HG02678 (cell line): ENCODE measurements around the gene SLC22A12.

Experiments
- ATAC-seq: cut with Tn5 transposase; IDR thresholded peaks from one replicate; pipeline ENCODE4 v1.9.1; 2021; ENCODE audit warnings: mild to moderate bottlenecking, moderate library complexity; ENCODE audit not compliant: unreplicated experiment

SLC22A12 gene

DNA sequence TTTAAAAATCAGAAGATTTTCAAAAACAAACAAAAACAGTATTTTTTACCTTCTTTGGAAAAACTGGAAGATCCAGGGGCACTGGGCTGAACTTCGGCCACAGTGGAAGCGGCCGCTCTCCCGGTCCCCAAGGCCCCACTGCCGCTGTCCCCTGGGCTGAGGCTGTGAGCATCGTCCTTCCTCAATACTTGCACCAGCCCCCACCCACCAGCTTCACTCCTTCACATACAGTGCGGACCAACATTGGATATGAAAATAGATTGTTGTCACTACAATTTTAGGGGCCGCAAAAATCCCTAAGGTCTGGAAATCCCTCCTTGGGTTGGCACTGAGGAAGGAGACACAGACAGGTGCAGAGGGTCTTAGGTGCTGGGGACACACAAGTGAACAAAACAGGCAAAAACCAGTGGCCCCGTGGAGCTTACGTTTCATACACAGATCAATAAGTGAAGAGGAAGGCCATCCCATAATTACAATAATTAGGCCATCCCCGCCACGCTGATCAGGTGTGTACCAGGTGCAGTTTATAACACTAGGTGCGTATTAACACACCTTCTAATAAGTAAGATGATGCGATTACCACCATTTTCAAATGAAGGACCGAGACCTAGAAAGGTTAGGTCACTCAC is 28.2 kb upstream of the SLC22A12 start:
- no peak for ATAC-seq

DNA sequence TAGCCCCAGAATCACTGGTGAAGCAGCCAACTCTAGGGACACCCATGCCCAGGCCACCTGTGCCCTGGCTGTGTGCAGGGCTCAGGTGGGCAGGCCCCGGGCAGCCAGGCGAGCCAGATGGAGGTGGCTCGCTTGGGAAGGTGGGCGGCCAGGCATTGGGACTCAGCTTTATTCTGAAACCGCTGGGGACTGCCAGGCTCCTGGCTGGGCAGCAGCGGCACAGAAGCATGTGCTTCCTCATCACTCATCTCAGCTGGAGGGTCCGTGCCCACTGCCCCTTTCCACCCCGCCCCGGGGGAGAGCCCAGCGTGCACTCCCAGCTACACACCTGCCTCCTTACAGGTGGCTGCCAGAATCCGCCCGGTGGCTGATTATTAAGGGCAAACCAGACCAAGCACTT is 27.1 kb upstream of the SLC22A12 start:
- ATAC-seq = no peak

DNA sequence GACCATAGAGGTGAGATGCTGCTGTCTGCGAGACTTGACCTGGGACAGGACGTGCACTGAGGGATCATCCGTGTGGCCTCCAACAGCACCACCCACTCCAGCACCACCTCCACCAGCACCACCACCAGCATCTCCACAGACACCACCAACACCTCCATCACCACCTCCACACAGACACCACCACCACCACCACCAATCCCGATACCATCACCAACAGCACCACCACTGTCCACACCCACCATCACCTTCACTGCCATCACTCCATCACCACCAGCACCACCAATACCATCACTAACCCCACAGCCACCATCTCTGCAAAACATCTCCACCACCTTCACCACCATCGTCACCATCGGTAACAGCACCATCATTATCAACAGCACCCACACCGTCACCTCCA is 26.6 kb upstream of the SLC22A12 start:
- no peak for ATAC-seq

DNA sequence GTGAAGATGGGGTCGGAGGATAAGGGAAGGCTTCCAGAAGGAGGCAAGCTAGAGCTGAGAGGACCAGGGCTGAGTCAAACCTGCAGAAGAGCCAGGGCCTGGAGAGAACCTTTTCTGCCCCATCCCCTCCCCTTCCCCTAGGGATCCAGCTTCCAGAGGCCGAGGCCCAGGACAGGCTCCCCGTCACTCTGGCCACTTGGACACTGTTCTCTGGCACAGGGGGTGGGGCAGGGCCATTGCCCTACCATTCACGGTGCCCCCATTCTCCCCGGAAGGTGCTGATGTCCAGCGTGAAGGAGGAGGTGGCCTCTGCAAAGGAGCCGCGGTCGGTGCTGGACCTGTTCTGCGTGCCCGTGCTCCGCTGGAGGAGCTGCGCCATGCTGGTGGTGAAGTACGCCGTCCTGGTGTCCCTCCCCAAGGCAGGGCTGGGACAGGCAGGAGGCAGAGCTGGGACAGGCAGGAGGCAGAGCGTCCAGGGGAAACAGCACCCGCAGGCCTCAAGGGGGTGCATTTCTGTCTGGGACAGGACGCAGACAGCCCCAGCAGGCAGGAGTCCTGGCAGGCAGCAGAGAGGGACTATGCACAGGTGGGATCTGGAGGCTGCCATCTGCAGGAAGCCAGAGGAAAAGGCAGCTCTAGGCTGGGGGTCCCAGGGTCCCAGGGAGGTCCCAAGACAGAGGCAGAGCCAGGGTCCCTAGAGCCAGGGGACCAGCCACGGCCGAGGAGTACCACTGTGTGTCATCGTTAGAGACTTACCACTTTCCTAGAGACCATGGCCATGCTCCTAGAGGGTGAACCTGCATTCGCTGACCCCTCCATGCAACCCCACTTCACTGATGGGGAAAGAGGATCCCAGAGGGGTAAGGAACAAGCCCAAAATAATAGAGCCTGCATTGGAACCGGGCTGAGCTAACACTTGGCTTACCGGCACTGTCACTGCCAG is 25.8 kb upstream of the SLC22A12 start:
- no peak for ATAC-seq

DNA sequence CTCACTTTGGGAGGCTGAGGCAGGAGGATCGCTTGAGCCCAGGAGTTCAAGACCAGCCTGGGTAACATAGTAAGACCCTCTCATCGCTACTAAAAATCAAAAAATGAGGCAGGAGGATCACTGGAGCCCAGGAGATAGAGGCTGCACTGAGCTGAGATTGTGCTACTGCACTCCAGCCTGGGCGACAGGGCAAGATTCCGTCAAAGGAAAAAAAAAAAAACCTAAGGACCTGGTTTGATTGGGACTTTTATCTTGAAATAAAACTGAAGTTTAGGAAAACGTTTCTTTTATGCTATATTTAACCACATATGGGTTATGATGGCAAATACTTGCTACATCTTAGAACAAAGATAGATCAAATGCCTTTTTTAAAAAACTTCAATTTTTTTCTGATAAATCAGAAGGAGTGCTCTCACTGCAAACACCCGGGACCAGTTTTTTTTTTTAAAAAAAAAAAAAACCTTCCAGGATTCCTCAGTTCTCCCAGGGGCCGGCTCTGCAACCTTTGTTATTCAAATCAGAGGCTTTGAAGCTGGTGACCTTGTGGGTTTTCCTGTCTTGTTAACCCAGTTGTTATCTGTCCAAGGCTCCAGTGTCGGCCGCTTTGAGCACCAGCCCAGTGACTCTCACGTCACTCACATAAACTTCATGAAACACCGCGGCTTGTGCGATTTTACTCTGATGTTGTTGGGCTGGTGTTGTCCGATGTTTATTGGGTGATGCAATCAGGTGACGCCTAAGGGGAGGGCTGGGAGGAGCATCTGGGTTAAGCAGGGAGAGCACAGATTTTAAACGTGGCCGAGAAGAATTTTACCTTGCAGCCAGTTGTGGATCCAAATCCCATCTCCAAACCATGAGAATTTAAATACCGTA is 24.7 kb upstream of the SLC22A12 start:
- no peak for ATAC-seq

DNA sequence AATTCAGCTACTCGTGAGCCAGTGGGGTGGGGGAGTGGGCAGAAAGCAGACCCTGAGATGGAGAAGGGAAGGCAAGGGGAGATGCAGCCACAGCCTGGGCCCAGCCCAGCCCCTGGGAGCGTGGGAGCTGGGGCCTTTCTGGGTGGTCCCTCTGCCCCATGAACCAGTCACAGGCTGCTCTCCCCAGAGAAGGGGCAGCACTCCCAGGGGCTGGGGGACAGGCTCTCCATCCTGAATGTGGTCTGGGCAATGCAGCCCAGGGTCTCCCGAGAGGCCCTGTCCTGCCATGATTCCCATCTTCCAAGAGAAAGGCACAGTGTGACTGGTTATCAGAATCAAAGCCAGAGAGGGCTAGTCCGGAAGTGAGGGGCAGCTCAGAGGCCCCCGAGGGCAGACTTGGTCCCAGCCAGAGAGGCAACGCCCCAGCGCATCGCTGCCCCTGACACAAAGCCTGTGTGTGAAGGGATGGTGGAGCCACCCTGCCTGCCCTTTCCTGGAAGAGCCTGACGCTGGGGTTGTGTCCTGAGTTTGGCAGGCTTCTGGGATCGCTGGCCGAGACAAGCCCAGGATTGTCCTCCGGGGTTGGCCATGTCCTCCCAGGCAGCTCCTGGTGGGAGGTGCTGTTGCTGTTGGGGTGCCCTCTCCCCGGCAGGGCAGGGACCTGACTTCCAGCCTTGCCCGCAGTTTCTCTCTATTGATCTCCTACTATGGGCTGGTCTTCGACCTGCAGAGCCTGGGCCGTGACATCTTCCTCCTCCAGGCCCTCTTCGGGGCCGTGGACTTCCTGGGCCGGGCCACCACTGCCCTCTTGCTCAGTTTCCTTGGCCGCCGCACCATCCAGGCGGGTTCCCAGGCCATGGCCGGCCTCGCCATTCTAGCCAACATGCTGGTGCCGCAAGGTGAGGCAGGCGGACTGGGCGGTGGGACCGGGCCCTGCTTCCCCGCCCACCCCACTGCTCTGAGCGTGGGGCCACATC is 23.8 kb upstream of the SLC22A12 start:
- no peak for ATAC-seq

DNA sequence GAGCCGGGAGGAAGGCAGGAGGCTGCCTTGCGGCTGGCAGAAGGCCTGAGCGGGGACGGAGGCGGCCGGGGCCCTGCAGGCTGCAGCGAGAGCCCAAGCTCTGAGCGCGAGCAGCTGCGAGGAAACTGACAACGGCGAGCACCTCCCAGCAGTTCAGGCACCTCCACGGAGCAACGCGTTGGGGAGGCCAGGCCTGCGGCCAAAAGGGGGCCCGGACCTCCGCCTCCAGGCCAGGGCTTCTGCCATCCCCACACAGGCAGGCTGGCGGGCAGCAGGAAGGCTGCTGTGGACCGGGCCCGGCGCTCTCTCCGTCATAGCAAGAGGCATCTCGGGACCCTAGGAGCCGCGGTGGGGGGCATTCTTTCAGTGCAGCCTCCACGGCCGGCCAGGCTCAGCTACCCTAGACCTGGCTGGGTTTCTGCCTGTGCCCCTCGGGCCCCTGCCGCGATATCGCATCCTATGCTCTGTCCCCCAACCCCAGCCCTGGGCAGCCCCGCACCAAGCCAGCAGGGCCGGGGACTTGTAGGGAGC is 22.9 kb upstream of the SLC22A12 start:
- ATAC-seq = no peak

DNA sequence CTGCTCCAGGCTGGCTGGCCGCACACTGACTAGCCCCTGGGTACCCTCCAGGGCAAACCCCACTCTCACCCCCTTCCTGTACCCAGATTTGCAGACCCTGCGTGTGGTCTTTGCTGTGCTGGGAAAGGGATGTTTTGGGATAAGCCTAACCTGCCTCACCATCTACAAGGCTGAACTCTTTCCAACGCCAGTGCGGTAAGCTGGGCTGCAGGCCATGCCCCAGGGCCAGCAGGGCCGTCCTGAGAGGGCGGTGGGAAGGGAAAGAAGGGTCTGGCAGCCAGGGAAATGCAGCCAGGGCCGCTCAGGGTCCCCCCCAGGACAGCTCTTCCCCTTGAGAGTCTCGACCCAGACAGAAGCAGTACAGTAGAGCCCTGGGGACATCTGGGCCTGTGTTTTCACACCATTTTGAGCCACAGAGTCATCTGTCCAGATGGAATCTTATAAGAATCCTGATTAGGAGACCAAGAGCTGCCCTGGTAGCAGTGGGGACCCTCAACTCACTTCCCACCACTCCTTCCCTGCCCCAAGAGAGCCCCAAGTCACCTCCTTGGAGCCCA is 22.4 kb upstream of the SLC22A12 start:
- ATAC-seq = no peak

DNA sequence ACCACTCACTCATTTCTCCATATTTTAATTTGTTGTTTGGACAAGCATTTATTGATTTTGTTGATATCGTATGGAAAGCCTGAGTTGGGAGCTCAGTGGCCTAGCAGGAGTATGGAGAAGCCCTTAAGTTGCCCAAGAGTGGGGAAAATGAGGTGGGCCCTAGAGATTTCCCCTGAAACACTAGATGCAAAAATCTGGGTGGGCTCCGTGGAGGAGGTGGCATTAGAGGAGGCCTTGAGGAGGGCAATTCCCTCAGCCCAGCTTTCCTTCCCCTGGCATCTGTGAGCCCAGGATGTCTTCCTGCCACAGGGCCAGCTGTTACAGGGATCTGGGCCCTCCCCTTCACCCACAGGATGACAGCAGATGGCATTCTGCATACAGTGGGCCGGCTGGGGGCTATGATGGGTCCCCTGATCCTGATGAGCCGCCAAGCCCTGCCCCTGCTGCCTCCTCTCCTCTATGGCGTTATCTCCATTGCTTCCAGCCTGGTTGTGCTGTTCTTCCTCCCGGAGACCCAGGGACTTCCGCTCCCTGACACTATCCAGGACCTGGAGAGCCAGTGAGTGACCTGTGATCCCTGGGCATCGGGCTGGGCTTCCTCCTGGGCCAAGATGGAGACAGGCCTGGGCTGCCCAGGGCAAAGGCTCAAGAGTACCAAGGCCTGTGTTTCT is 21.6 kb upstream of the SLC22A12 start:
- no peak for ATAC-seq

DNA sequence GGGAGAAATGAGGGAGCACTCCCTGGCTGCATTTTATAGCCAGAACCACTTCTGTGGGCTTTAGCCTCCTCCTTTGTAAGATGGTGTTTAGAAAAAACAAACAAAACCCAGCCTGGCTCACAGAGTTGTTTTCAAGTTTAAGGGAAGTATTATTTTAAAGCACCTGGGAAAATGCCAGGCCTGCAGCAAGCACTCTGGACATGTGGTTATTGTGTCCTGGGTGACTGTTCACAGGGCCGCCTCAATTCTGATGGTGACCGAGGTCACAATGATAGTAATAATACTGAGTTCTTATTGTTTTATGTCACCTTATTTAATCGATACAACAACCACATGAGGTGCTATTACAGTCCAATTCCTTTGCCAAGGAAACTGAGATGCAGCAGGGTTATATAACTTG is 20.7 kb upstream of the SLC22A12 start:
- ATAC-seq = no peak

DNA sequence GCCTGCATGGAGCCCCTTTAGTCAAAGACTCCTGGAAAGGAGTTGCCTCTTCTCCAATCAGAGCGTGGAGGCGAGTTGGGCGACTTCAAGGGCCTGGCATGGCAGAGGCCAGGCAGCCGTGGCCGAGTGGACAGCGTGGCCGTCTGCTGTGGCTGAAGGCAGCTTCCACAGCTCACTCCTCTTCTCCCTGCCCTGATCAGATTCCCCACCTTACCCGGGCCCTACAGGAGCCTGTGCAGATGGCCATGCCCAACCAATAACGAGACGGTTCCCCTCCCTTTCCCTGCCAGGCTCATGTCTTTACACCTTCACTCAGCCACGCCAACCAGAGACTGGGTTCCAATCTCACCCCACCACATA is 20.0 kb upstream of the SLC22A12 start:
- no peak for ATAC-seq

DNA sequence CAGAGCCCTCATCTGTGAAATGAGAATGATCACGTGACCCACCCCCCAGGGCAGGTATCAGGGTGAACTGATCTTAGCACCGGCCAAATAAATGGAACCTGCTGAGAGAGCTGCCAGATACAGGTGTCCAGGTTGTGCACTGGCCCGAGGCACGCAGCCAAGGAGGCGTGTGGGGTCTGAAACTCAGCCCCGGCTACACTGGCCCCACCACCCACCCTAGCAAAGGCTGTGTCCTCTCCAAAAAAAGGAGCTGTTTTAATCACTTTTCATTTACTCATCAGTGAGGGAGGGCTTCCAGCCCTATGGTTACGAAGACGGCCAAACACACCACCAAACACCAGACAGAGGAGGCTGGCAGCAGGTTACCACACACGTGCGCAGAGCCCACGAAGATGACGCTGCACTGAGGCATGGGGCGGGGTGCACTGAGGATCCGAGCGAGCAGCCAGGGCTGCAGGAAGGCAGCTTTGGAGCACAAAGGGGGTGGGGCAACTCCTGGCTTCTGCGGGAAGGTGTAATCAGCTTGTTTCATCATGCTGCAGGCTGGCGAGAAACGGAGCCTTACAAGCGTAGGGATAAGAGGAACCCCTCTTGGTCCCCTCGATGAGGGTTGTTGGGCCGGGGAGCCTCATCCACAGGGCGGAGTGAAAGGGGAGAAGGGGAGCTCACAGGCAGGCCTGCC is 19.5 kb upstream of the SLC22A12 start:
- no peak for ATAC-seq

DNA sequence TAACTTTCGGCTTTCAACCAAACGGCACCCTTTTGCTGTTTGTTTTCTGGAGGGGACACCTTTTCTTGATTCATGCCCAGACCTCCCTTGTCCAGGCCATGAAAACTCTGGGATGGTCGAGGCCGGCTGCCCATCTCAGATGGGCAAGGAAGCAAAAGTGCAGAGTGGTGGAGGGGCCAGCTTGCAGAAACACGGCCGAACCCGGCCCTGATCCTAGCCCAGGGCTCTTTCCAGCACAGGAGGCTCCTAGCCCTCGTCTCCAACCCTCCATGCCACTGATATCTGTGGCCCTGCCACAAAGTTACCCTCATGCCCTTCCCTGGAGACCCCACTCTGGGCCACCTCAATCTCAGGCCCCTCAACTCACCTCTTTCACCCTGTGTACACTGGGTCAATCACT is 18.9 kb upstream of the SLC22A12 start:
- ATAC-seq = no peak

DNA sequence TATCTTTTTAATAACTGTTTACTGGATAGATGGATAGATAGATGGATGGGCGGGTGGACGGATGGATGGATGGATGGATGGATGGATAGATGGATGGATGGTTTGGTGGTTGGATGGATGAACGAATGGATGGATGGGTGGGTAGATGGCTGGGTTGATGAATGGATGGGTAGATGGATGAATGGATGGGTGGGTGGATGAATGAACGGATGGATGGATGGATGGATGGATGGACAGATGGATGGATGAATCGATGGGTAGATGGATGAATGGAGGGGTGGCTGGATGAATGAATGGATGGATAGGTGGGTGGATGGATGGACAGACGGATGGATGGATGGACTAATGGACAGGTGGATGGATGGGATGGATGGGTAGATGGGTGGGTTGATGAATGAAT is 13.8 kb upstream of the SLC22A12 start:
- no peak for ATAC-seq

DNA sequence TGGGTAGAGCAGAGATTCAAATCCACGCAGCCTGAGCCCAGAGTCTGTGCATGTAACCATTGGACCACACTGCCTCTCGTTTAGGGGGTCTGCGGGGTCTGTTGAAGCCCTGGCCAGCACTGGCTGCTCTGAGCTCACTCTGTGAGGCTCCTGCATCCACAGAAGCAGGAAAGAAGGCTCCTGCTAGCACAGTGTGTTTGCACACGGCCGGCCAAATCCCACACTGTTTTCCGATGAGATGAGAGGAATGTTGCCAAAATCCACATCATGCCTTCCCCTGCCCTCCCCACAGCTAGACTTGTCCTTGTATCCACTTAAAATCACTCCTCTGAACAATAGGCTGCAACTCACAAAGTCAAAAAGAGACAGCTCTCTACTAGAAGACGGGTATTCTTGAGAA is 10.6 kb upstream of the SLC22A12 start:
- ATAC-seq = no peak

DNA sequence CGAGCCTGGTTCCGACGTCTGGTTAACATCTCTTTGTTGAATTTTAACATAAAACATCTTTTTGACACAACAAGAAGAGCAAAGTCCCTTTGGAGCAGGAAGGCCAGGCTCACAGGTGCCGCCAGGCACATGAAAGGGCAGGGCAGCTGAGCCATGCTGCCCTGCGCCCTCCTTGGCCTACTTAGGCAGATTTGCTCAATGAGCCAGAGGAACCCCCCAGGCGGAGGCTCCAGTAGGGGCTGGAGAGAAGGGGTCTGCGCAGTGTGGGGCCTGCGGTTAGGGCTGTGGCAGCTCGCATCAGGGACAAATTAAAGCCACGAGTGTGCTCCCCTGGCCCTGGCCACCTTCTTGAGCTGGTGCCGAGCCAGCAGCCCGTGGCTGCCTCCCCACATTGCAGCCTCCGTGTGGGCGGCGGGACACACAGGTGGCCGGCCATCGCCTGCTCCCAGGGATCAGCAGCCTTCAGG is 9.9 kb upstream of the SLC22A12 start:
- no peak for ATAC-seq

DNA sequence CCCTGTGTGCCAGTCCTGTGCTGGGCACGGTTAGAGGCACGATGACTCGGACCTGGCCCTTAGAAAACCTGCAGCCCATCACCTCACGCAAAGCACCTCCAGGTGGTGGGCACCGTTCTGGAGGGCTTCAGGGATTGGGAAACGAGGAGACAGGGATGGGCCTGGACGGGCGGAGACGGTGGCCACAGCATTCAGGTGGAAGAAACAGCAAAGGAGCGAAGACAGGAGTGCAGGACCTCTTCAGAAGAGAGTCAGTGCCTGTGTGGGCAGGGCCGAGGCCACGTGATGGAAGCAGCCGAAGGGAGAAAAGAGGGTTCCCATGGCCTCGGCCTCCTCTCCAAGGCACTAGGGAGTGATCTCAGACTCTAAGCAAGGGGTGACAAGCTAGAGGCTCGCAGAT is 8.1 kb upstream of the SLC22A12 start:
- ATAC-seq = no peak
